Panc1 (cell line): ENCODE data around the gene FUT7. TPM values are rescaled to one million over a fixed set of nuclear protein-coding genes. Genes with fewer than 3 reads are reported as not detected.

Source experiments
- ATAC-seq: fragments of 200-7000 bp; cut with Tn5 transposase; 2 replicates; pipeline ENCODE4 v1.9.1; 2020; ENCODE audit warnings: mild to moderate bottlenecking, moderate library complexity
- BruUV-seq: library from RNA; stranded (reverse); fragments of 400-500 nt; replicated peaks from 2 replicates; lab custom pipeline; 2021; lab: Mats Ljungman, UMichigan
- CTCF ChIA-PET: fragments of 300-600 bp; sonication (Branson Sonifier 250); formaldehyde crosslinking; loops from one replicate; lab custom pipeline; 2022; ENCODE audit warnings: antibody characterized with exemption; lab: Charles Lee
- POLR2A ChIA-PET: fragments of 300-600 bp; sonication (Branson Sonifier 250); formaldehyde crosslinking; loops from one replicate; lab custom pipeline; 2022; ENCODE audit warnings: antibody characterized with exemption; lab: Charles Lee
- DNase-seq: peaks from one replicate; pipeline ENCODE4 v3.0.0-alpha.2; 2010; ENCODE audit warnings: low read depth, low spot score
- H3K27ac ChIP-seq: 2 replicates; pipeline ENCODE4 v1.5.1; 2011; ENCODE audit warnings: mild to moderate bottlenecking, low read length, inconsistent platforms
- H3K27me3 ChIP-seq: fragments of 200-500 bp; sonication (Bioruptor generic); 2 replicates; pipeline ENCODE4 v1.6.0; 2014; ENCODE audit warnings: low read length, inconsistent platforms; ENCODE audit not compliant: control insufficient read depth, insufficient read depth
- H3K36me3 ChIP-seq: fragments of 200-500 bp; sonication (Bioruptor generic); 2 replicates; pipeline ENCODE4 v1.5.1; 2014; ENCODE audit warnings: inconsistent platforms, mild to moderate bottlenecking, low read length, moderate library complexity; ENCODE audit not compliant: control insufficient read depth, insufficient read depth
- H3K4me1 ChIP-seq: 2 replicates; pipeline ENCODE4 v1.5.1; 2011; ENCODE audit warnings: inconsistent platforms, mild to moderate bottlenecking, low read length, moderate library complexity; ENCODE audit not compliant: control insufficient read depth, insufficient read depth
- H3K4me3 ChIP-seq, 2 experiments: 2 replicates each; pipeline ENCODE4 v1.5.1; 2011 to 2012; ENCODE audit warnings: low read depth in 2 of 2, low read length in 2 of 2, mild to moderate bottlenecking in 2 of 2, inconsistent platforms in 1 of 2, moderate library complexity in 1 of 2
- H3K9me3 ChIP-seq: fragments of 200-500 bp; sonication (Bioruptor generic); 2 replicates; pipeline ENCODE4 v1.5.1; 2014; ENCODE audit warnings: low read depth, mild to moderate bottlenecking, inconsistent platforms, low read length, moderate library complexity; ENCODE audit not compliant: control insufficient read depth, insufficient read depth
- CTCF ChIP-seq: fragments of 450-650 bp; IDR thresholded peaks from 2 replicates; pipeline ENCODE4 v1.5.1; 2017; ENCODE audit warnings: mild to moderate bottlenecking
- POLR2AphosphoS5 ChIP-seq: IDR thresholded peaks from 2 replicates; pipeline ENCODE4 v1.6.1; 2012; ENCODE audit warnings: mild to moderate bottlenecking, low read depth, low read length, moderate library complexity
- REST ChIP-seq, 2 experiments: IDR thresholded peaks; 2 replicates each; pipeline ENCODE4 v1.6.1; 2011 to 2012; ENCODE audit warnings: low read depth in 2 of 2, control low read depth in 1 of 2, low read length in 1 of 2, mild to moderate bottlenecking in 1 of 2, moderate library complexity in 1 of 2; ENCODE audit not compliant: insufficient read depth in 1 of 2
- SIN3A ChIP-seq: IDR thresholded peaks from 2 replicates; pipeline ENCODE4 v1.6.1; 2012; ENCODE audit warnings: low read depth, mild to moderate bottlenecking, low read length, moderate library complexity, borderline replicate concordance; ENCODE audit not compliant: insufficient read depth
- TCF7L2 ChIP-seq: IDR thresholded peaks from 2 replicates; pipeline ENCODE4 v1.6.1; 2011; ENCODE audit warnings: mild to moderate bottlenecking, low read depth, low read length, inconsistent platforms
- in situ Hi-C: cut with HindIII; loops from 2 replicates; pipeline ENCODE4 v1.10.0; 2016; ENCODE audit warnings: low sequenced_read_pairs, low pct_unique_long_range_greater_than_20kb
- intact Hi-C: fragments of 100-400 bp; cut with micrococcal nuclease; formaldehyde crosslinking; loops from one replicate; pipeline ENCODE4 v1.10.0; 2022; ENCODE audit not compliant: unreplicated experiment
- total RNA-seq: library from RNA; stranded (reverse); gene quantifications from one replicate; pipeline ENCODE4 v1.2.1, GENCODE V29; 2021; ENCODE audit not compliant: unreplicated experiment

Gene FUT7
- total RNA-seq, 1 experiment from 2014 or later, result not detected

GRCh38 chr9:137045294-137046087 lies 13.6 kb upstream of the FUT7 start:
- in situ Hi-C loops, result no loop called here

More at GRCh38 chr9:137045294-137046087, 13.6 kb upstream of the FUT7 start:
- CTCF ChIA-PET, result interaction anchor here (1.4 kb wide), 1 partner anchor 22 kb away, joined by 9 read pairs; no protein-coding TSS in a partner anchor
- H3K9me3 ChIP-seq, result no peaks in the 10 kb centered on the region
- TF ChIP-seq SIN3A, result no peak
- no peak for TF ChIP-seq POLR2AphosphoS5
- no peak for TF ChIP-seq REST (IDR thresholded peaks at IDR 0.05; ENCODE audit: insufficient read depth in 1 of 2, low read depth in 2 of 2, low read length in 1 of 2)
- no peak for TF ChIP-seq TCF7L2
- no peak for TF ChIP-seq CTCF
- peaks cover 10% of the 10 kb centered on the region; the same call in 1 of the 2 replicates for H3K4me1 ChIP-seq
- POLR2A ChIA-PET, result no interaction called here
- ATAC-seq (peak; percentile 32), DNase-seq (no peak)
- BruUV-seq, result no TSS peak
- no peaks in the 10 kb centered on the region for H3K27me3 ChIP-seq
- no peaks in the 10 kb centered on the region for H3K36me3 ChIP-seq
- no peak overlapping the region for H3K27ac ChIP-seq
- H3K4me3 ChIP-seq, result peak overlapping the region; percentile 54 to 62
- intact Hi-C loops, result loop anchor here (1.0 kb wide), 1 partner anchor 19 kb away; no protein-coding TSS in a partner anchor
